COLO829 (cell line): ENCODE data around the gene ANO4.

ENCODE experiments used
- DNase-seq: peaks from one replicate; pipeline ENCODE4 v3.0.0; 2012; ENCODE audit warnings: low spot score

The ANO4 gene

GRCh38 chr12:100992194-100992593, 197.6 kb downstream of the ANO4 start:
- DNase-seq = no peak

GRCh38 chr12:100993916-100994450, 199.4 kb downstream of the ANO4 start:
- DNase-seq = no peak

GRCh38 chr12:100995201-100995600, 200.6 kb downstream of the ANO4 start:
- DNase-seq = peak; percentile 13

- DNase-seq = no peak
Observed at GRCh38 chr12:100995771-100996170, 201.2 kb downstream of the ANO4 start.

- no peak for DNase-seq
Observed at GRCh38 chr12:101001669-101002068, 207.1 kb downstream of the ANO4 start.

- DNase-seq = no peak
Observed at GRCh38 chr12:101002696-101003419, 208.3 kb downstream of the ANO4 start.

- no peak for DNase-seq
Observed at GRCh38 chr12:101004898-101005297, 210.3 kb downstream of the ANO4 start.

- DNase-seq = no peak
Observed at GRCh38 chr12:101009274-101009673, 214.7 kb downstream of the ANO4 start.

GRCh38 chr12:101010896-101011295, 216.3 kb downstream of the ANO4 start:
- DNase-seq = no peak

GRCh38 chr12:101013993-101014392, 219.4 kb downstream of the ANO4 start:
- no peak for DNase-seq

- DNase-seq = no peak
Observed at GRCh38 chr12:101015044-101015443, 220.5 kb downstream of the ANO4 start.

- DNase-seq = no peak
Observed at GRCh38 chr12:101018540-101018939, 224.0 kb downstream of the ANO4 start.

- no peak for DNase-seq
Observed at GRCh38 chr12:101019201-101019600, 224.6 kb downstream of the ANO4 start.

GRCh38 chr12:101019667-101020066, 225.1 kb downstream of the ANO4 start:
- no peak for DNase-seq

GRCh38 chr12:101021442-101021841, 226.9 kb downstream of the ANO4 start:
- DNase-seq = no peak

GRCh38 chr12:101021911-101022388, 227.4 kb downstream of the ANO4 start:
- DNase-seq = peak; percentile 80

- DNase-seq = no peak
Observed at GRCh38 chr12:101027200-101027599, 232.6 kb downstream of the ANO4 start.

GRCh38 chr12:101027816-101028215, 233.2 kb downstream of the ANO4 start:
- no peak for DNase-seq

- DNase-seq = peak; percentile 62
Observed at GRCh38 chr12:101038289-101038871, 243.8 kb downstream of the ANO4 start.

- DNase-seq = no peak
Observed at GRCh38 chr12:101039848-101040531, 245.4 kb downstream of the ANO4 start.

- DNase-seq = no peak
Observed at GRCh38 chr12:101040936-101041335, 246.4 kb downstream of the ANO4 start.

GRCh38 chr12:101042211-101042610, 247.6 kb downstream of the ANO4 start:
- no peak for DNase-seq

GRCh38 chr12:101044512-101045059, 250.0 kb downstream of the ANO4 start:
- DNase-seq = no peak
